ENCODE data around the gene RALGPS2.

GRCh38 chr1:178947677-178947981 lies 222.6 kb downstream of the RALGPS2 start:
- TF ChIP-seq SUZ12 (IDR thresholded peaks at IDR 0.05; ENCODE audit: low read length): no peak
- no peak for TF ChIP-seq FOSL1 (IDR thresholded peaks at IDR 0.05; ENCODE audit: insufficient read depth, low read depth, low read length)
- no peak for TF ChIP-seq RBBP5 (IDR thresholded peaks at IDR 0.05; ENCODE audit: borderline replicate concordance, low read depth, low read length)
- TF ChIP-seq CTCF (IDR thresholded peaks at IDR 0.05; ENCODE audit: control extremely low read depth in 1 of 3, insufficient read depth in 1 of 3, low read depth in 1 of 3, low read length in 3 of 3): no peak
- TF ChIP-seq CREB1 (IDR thresholded peaks at IDR 0.05): no peak
- no peak for TF ChIP-seq MAFK (IDR thresholded peaks at IDR 0.05; ENCODE audit: low read depth, low read length)
- TF ChIP-seq EP300 (IDR thresholded peaks at IDR 0.05; ENCODE audit: borderline replicate concordance in 1 of 2, low read depth in 2 of 2, low read length in 2 of 2): no peak
- TF ChIP-seq USF2 (IDR thresholded peaks at IDR 0.05; ENCODE audit: low read length): no peak
- TF ChIP-seq CHD2 (IDR thresholded peaks at IDR 0.05; ENCODE audit: low read length): no peak
- TF ChIP-seq TAF1 (IDR thresholded peaks at IDR 0.05; ENCODE audit: low read depth, low read length): no peak
- no peak for TF ChIP-seq POLR2A (IDR thresholded peaks at IDR 0.05; ENCODE audit: control extremely low read depth in 1 of 2, low read depth in 2 of 2, low read length in 2 of 2)
